Panc1 (cell line): ENCODE measurements around the gene SESN1. TPM values are rescaled to one million over a fixed set of nuclear protein-coding genes. Genes with fewer than 3 reads are reported as not detected.

ENCODE experiments used
- ATAC-seq: fragments of 200-7000 bp; cut with Tn5 transposase; 2 replicates; pipeline ENCODE4 v1.9.1; 2020; ENCODE audit warnings: mild to moderate bottlenecking, moderate library complexity
- BruUV-seq: library from RNA; stranded (reverse); fragments of 400-500 nt; replicated peaks from 2 replicates; lab custom pipeline; 2021; lab: Mats Ljungman, UMichigan
- CTCF ChIA-PET: fragments of 300-600 bp; sonication (Branson Sonifier 250); formaldehyde crosslinking; loops from one replicate; lab custom pipeline; 2022; ENCODE audit warnings: antibody characterized with exemption; lab: Charles Lee
- POLR2A ChIA-PET: fragments of 300-600 bp; sonication (Branson Sonifier 250); formaldehyde crosslinking; loops from one replicate; lab custom pipeline; 2022; ENCODE audit warnings: antibody characterized with exemption; lab: Charles Lee
- DNase-seq: peaks from one replicate; pipeline ENCODE4 v3.0.0-alpha.2; 2010; ENCODE audit warnings: low read depth, low spot score
- H3K27ac ChIP-seq: 2 replicates; pipeline ENCODE4 v1.5.1; 2011; ENCODE audit warnings: mild to moderate bottlenecking, low read length, inconsistent platforms
- H3K27me3 ChIP-seq: fragments of 200-500 bp; sonication (Bioruptor generic); 2 replicates; pipeline ENCODE4 v1.6.0; 2014; ENCODE audit warnings: low read length, inconsistent platforms; ENCODE audit not compliant: control insufficient read depth, insufficient read depth
- H3K36me3 ChIP-seq: fragments of 200-500 bp; sonication (Bioruptor generic); 2 replicates; pipeline ENCODE4 v1.5.1; 2014; ENCODE audit warnings: inconsistent platforms, mild to moderate bottlenecking, low read length, moderate library complexity; ENCODE audit not compliant: control insufficient read depth, insufficient read depth
- H3K4me1 ChIP-seq: 2 replicates; pipeline ENCODE4 v1.5.1; 2011; ENCODE audit warnings: inconsistent platforms, mild to moderate bottlenecking, low read length, moderate library complexity; ENCODE audit not compliant: control insufficient read depth, insufficient read depth
- H3K4me3 ChIP-seq, 2 experiments: 2 replicates each; pipeline ENCODE4 v1.5.1; 2011 to 2012; ENCODE audit warnings: low read depth in 2 of 2, low read length in 2 of 2, mild to moderate bottlenecking in 2 of 2, inconsistent platforms in 1 of 2, moderate library complexity in 1 of 2
- H3K9me3 ChIP-seq: fragments of 200-500 bp; sonication (Bioruptor generic); 2 replicates; pipeline ENCODE4 v1.5.1; 2014; ENCODE audit warnings: low read depth, mild to moderate bottlenecking, inconsistent platforms, low read length, moderate library complexity; ENCODE audit not compliant: control insufficient read depth, insufficient read depth
- POLR2AphosphoS5 ChIP-seq: IDR thresholded peaks from 2 replicates; pipeline ENCODE4 v1.6.1; 2012; ENCODE audit warnings: mild to moderate bottlenecking, low read depth, low read length, moderate library complexity
- SIN3A ChIP-seq: IDR thresholded peaks from 2 replicates; pipeline ENCODE4 v1.6.1; 2012; ENCODE audit warnings: low read depth, mild to moderate bottlenecking, low read length, moderate library complexity, borderline replicate concordance; ENCODE audit not compliant: insufficient read depth
- TCF7L2 ChIP-seq: IDR thresholded peaks from 2 replicates; pipeline ENCODE4 v1.6.1; 2011; ENCODE audit warnings: mild to moderate bottlenecking, low read depth, low read length, inconsistent platforms
- in situ Hi-C: cut with HindIII; loops from 2 replicates; pipeline ENCODE4 v1.10.0; 2016; ENCODE audit warnings: low sequenced_read_pairs, low pct_unique_long_range_greater_than_20kb
- intact Hi-C: fragments of 100-400 bp; cut with micrococcal nuclease; formaldehyde crosslinking; loops from one replicate; pipeline ENCODE4 v1.10.0; 2022; ENCODE audit not compliant: unreplicated experiment
- total RNA-seq: library from RNA; stranded (reverse); gene quantifications from one replicate; pipeline ENCODE4 v1.2.1, GENCODE V29; 2021; ENCODE audit not compliant: unreplicated experiment
- TF ChIP-seq, protein P1 (sequence below): fragments of 450-650 bp; IDR thresholded peaks from 2 replicates; pipeline ENCODE4 v1.5.1; 2017; ENCODE audit warnings: mild to moderate bottlenecking
- TF ChIP-seq, protein P2 (sequence below), 2 experiments: IDR thresholded peaks; 2 replicates each; pipeline ENCODE4 v1.6.1; 2011 to 2012; ENCODE audit warnings: low read depth in 2 of 2, control low read depth in 1 of 2, low read length in 1 of 2, mild to moderate bottlenecking in 1 of 2, moderate library complexity in 1 of 2; ENCODE audit not compliant: insufficient read depth in 1 of 2

Gene SESN1
- total RNA-seq, 1 experiment from 2014 or later = 11.3 TPM

GRCh38 chr6:109008054-109008453, 86.6 kb downstream of the SESN1 start:
- TF ChIP-seq, protein P1, sequence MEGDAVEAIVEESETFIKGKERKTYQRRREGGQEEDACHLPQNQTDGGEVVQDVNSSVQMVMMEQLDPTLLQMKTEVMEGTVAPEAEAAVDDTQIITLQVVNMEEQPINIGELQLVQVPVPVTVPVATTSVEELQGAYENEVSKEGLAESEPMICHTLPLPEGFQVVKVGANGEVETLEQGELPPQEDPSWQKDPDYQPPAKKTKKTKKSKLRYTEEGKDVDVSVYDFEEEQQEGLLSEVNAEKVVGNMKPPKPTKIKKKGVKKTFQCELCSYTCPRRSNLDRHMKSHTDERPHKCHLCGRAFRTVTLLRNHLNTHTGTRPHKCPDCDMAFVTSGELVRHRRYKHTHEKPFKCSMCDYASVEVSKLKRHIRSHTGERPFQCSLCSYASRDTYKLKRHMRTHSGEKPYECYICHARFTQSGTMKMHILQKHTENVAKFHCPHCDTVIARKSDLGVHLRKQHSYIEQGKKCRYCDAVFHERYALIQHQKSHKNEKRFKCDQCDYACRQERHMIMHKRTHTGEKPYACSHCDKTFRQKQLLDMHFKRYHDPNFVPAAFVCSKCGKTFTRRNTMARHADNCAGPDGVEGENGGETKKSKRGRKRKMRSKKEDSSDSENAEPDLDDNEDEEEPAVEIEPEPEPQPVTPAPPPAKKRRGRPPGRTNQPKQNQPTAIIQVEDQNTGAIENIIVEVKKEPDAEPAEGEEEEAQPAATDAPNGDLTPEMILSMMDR = no peak
- no peak for TF ChIP-seq SIN3A
- TF ChIP-seq, protein P2, sequence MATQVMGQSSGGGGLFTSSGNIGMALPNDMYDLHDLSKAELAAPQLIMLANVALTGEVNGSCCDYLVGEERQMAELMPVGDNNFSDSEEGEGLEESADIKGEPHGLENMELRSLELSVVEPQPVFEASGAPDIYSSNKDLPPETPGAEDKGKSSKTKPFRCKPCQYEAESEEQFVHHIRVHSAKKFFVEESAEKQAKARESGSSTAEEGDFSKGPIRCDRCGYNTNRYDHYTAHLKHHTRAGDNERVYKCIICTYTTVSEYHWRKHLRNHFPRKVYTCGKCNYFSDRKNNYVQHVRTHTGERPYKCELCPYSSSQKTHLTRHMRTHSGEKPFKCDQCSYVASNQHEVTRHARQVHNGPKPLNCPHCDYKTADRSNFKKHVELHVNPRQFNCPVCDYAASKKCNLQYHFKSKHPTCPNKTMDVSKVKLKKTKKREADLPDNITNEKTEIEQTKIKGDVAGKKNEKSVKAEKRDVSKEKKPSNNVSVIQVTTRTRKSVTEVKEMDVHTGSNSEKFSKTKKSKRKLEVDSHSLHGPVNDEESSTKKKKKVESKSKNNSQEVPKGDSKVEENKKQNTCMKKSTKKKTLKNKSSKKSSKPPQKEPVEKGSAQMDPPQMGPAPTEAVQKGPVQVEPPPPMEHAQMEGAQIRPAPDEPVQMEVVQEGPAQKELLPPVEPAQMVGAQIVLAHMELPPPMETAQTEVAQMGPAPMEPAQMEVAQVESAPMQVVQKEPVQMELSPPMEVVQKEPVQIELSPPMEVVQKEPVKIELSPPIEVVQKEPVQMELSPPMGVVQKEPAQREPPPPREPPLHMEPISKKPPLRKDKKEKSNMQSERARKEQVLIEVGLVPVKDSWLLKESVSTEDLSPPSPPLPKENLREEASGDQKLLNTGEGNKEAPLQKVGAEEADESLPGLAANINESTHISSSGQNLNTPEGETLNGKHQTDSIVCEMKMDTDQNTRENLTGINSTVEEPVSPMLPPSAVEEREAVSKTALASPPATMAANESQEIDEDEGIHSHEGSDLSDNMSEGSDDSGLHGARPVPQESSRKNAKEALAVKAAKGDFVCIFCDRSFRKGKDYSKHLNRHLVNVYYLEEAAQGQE (IDR thresholded peaks at IDR 0.05; ENCODE audit: insufficient read depth in 1 of 2, low read depth in 2 of 2, low read length in 1 of 2) = no peak
- TF ChIP-seq TCF7L2 = no peak
- no peak for TF ChIP-seq POLR2AphosphoS5
- in situ Hi-C loops = no loop called here
- TSS peak; percentile 31 for BruUV-seq
- Histone ChIP-seq H3K27me3 (no peaks in the 10 kb centered on the region), H3K4me1 (peaks cover 15% of the 10 kb centered on the region), H3K36me3 (no peaks in the 10 kb centered on the region), H3K27ac (peak overlapping the region; percentile 65; the same call in 1 of the 2 replicates), H3K9me3 (no peaks in the 10 kb centered on the region), H3K4me3 (peak overlapping the region in 1 of 2 experiments; percentile 71; a peak in 1 of 4 replicates)
- intact Hi-C loops = loop anchor here (5.0 kb wide), 1 partner anchor 379 kb away; no protein-coding TSS in a partner anchor
- ChIA-PET CTCF (interaction anchor here (0.7 kb wide), 1 partner anchor 375 kb away, joined by 11 read pairs; no protein-coding TSS in a partner anchor), POLR2A (no interaction called here)
- DNase-seq (no peak), ATAC-seq (no peak)

DNA sequence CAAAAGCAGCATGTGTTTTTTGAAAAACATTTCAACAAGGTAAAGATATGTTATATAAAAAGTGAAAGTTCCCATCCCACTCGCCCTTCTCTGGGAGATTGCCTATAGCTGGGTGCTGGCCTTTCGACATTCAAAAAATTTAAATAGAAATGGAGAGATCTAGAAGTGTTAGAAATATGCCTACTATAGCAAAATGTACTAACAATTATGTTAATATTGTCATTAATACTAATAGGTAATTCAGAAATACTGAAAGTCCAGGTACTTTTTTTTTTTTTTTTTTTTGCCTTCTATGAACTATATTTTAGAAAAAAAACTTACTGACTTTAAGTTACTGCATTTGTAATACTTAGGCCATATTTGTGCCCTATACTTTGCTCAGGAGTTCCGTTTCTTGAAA, 87.1 kb downstream of the SESN1 start:
- intact Hi-C loops (loop anchor here (5.0 kb wide), 1 partner anchor 380 kb away; no protein-coding TSS in a partner anchor), in situ Hi-C loops (no loop called here)
- Histone ChIP-seq H3K27ac (no peak overlapping the region), H3K4me1 (peaks cover 15% of the 10 kb centered on the region), H3K4me3 (no peak overlapping the region), H3K27me3 (no peaks in the 10 kb centered on the region), H3K36me3 (no peaks in the 10 kb centered on the region), H3K9me3 (no peaks in the 10 kb centered on the region)
- ATAC-seq (no peak), DNase-seq (no peak)
- ChIA-PET CTCF (interaction anchor here (0.7 kb wide), 1 partner anchor 375 kb away, joined by 11 read pairs; no protein-coding TSS in a partner anchor), POLR2A (no interaction called here)
- BruUV-seq = no TSS peak
- TF ChIP-seq TCF7L2 = no peak

GRCh38 chr6:109006818-109007217, 87.8 kb downstream of the SESN1 start:
- no peak overlapping the region for H3K27ac ChIP-seq
- ATAC-seq = no peak
- no peak for TF ChIP-seq POLR2AphosphoS5
- TF ChIP-seq SIN3A = no peak
- no peak for TF ChIP-seq TCF7L2
- TF ChIP-seq, protein P2 (IDR thresholded peaks at IDR 0.05; ENCODE audit: insufficient read depth in 1 of 2, low read depth in 2 of 2, low read length in 1 of 2) = no peak
- TF ChIP-seq, protein P1 = no peak

More at GRCh38 chr6:109006818-109007217, 87.8 kb downstream of the SESN1 start:
- Histone ChIP-seq H3K27me3 (no peaks in the 10 kb centered on the region), H3K36me3 (no peaks in the 10 kb centered on the region), H3K4me1 (peaks cover 15% of the 10 kb centered on the region), H3K9me3 (no peaks in the 10 kb centered on the region), H3K4me3 (no peak overlapping the region)
- POLR2A ChIA-PET = no interaction called here
- CTCF ChIA-PET = no interaction called here
- intact Hi-C loops (loop anchor here (5.0 kb wide), 1 partner anchor 380 kb away; no protein-coding TSS in a partner anchor), in situ Hi-C loops (no loop called here)
- DNase-seq = no peak
- BruUV-seq = no TSS peak
